Thoracic aorta (tissue), 2 donors: ENCODE data around the gene SLC36A1. TPM values are rescaled to one million over a fixed set of nuclear protein-coding genes. Genes with fewer than 3 reads are reported as not detected.

Experiments
- ATAC-seq: fragments of 150-250 bp; one replicate; pipeline ENCODE4 v1.8.0; 2017; ENCODE audit warnings: low read depth; ENCODE audit not compliant: insufficient number of reproducible peaks, low FRiP score
- DNase-seq: peaks from one replicate; pipeline ENCODE4 v3.0.0-alpha.2; 2020; ENCODE audit warnings: low spot score
- H3K27ac ChIP-seq, 2 donors: fragments of 200-600 bp; sonication (generic); 1 replicate in 1 of 2; 2 replicates in 1 of 2; pipeline ENCODE4 v1.5.1; 2016; ENCODE audit warnings: mild to moderate bottlenecking in 2 of 2, moderate library complexity in 2 of 2
- H3K27me3 ChIP-seq: fragments of 200-600 bp; sonication (generic); replicated peaks from 2 replicates; pipeline ENCODE4 v1.6.0; 2016; ENCODE audit warnings: mild to moderate bottlenecking; ENCODE audit not compliant: insufficient read depth
- H3K36me3 ChIP-seq: fragments of 200-600 bp; sonication (generic); one replicate; pipeline ENCODE4 v1.5.1; 2016
- H3K4me1 ChIP-seq, 2 donors: fragments of 200-600 bp; sonication (generic); 1 replicate in 1 of 2; 2 replicates in 1 of 2; pipeline versions ENCODE4 v1.5.1 to v1.6.0; 2016; ENCODE audit warnings: low read depth in 2 of 2, mild to moderate bottlenecking in 1 of 2; ENCODE audit not compliant: control insufficient read depth in 1 of 2
- H3K4me3 ChIP-seq: fragments of 200-600 bp; sonication (generic); 2 replicates; pipeline ENCODE4 v1.5.1; 2016; ENCODE audit warnings: mild to moderate bottlenecking
- H3K9me3 ChIP-seq: fragments of 200-600 bp; sonication (generic); 2 replicates; pipeline ENCODE4 v1.5.1; 2016
- CTCF ChIP-seq: fragments of 200-600 bp; sonication (generic); IDR thresholded peaks from one replicate; pipeline ENCODE4 v1.5.1; 2019; ENCODE audit warnings: antibody characterized with exemption
- total RNA-seq, 2 donors: library from RNA; depleted of rRNA; stranded (reverse); fragments of >200 nt; gene quantifications; one replicate each; pipeline versions ENCODE4 v1.1.0 to v1.2.3, GENCODE V29; 2016

SLC36A1 gene
- total RNA-seq, 2 donors from 2014 or later, result 16.0 to 26.5 TPM

- ATAC-seq, result no peak
- no peak for TF ChIP-seq CTCF
Measured at GRCh38 chr5:151493665-151494064, 46.3 kb downstream of the SLC36A1 start.

GRCh38 chr5:151495320-151495719 is 47.9 kb downstream of the SLC36A1 start:
- no peak overlapping the region for H3K27ac ChIP-seq
- H3K27me3 ChIP-seq, result no peaks in the 10 kb centered on the region
- no peak for DNase-seq
- H3K4me1 ChIP-seq, result no peaks in the 10 kb centered on the region
- H3K36me3 ChIP-seq, result no peaks in the 10 kb centered on the region
- H3K9me3 ChIP-seq, result no peaks in the 10 kb centered on the region
- no peak for TF ChIP-seq CTCF
- ATAC-seq, result no peak
- no peak overlapping the region for H3K4me3 ChIP-seq

More at GRCh38 chr5:151493665-151494064, 46.3 kb downstream of the SLC36A1 start:
- Histone ChIP-seq H3K27me3 (no peaks in the 10 kb centered on the region), H3K36me3 (peaks cover under 1% of the 10 kb centered on the region), H3K27ac (no peak overlapping the region), H3K4me1 (no peaks in the 10 kb centered on the region), H3K9me3 (no peaks in the 10 kb centered on the region), H3K4me3 (no peak overlapping the region)
- no peak for DNase-seq

GRCh38 chr5:151496041-151496484 is 48.7 kb downstream of the SLC36A1 start:
- DNase-seq, result no peak
- no peaks in the 10 kb centered on the region for H3K27me3 ChIP-seq
- H3K4me3 ChIP-seq, result no peak overlapping the region
- no peak for TF ChIP-seq CTCF
- H3K9me3 ChIP-seq, result no peaks in the 10 kb centered on the region
- H3K27ac ChIP-seq, result no peak overlapping the region
- no peak for ATAC-seq
- no peaks in the 10 kb centered on the region for H3K36me3 ChIP-seq
- no peaks in the 10 kb centered on the region for H3K4me1 ChIP-seq

- H3K9me3 ChIP-seq, result no peaks in the 10 kb centered on the region
- H3K27ac ChIP-seq, result no peak overlapping the region
- DNase-seq (no peak), ATAC-seq (no peak)
- H3K4me1 ChIP-seq, result no peaks in the 10 kb centered on the region
- no peaks in the 10 kb centered on the region for H3K27me3 ChIP-seq
- no peak overlapping the region for H3K4me3 ChIP-seq
- no peaks in the 10 kb centered on the region for H3K36me3 ChIP-seq
- TF ChIP-seq CTCF, result no peak
Measured at GRCh38 chr5:151497391-151498002, 50.1 kb downstream of the SLC36A1 start.

GRCh38 chr5:151498395-151499155 is 51.2 kb downstream of the SLC36A1 start:
- no peaks in the 10 kb centered on the region for H3K9me3 ChIP-seq
- DNase-seq (no peak), ATAC-seq (no peak)
- no peak overlapping the region for H3K4me3 ChIP-seq
- H3K27ac ChIP-seq, result no peak overlapping the region
- H3K36me3 ChIP-seq, result no peaks in the 10 kb centered on the region
- TF ChIP-seq CTCF, result no peak
- no peaks in the 10 kb centered on the region for H3K4me1 ChIP-seq
- no peaks in the 10 kb centered on the region for H3K27me3 ChIP-seq
